Ovary (tissue), 3 donors: Measurements from ENCODE around the gene HSDL1.

Experiments used
- EP300 ChIP-seq: sonication (generic); formaldehyde crosslinking; IDR thresholded peaks from one replicate; pipeline ENCODE4 v1.6.1; 2017; ENCODE audit warnings: antibody characterized with exemption
- POLR2A ChIP-seq: fragments of 450-650 bp; IDR thresholded peaks from one replicate; pipeline ENCODE4 v1.6.1; 2017; ENCODE audit warnings: antibody characterized with exemption, mild to moderate bottlenecking, moderate library complexity
- TF ChIP-seq, protein P1 (sequence below), 3 donors: fragments of 450-650 bp in 2 of 3; fragments of 200-600 bp in 1 of 3; IDR thresholded peaks; one replicate each; pipeline versions ENCODE4 v1.5.1 to v1.8.0; 2016 to 2022; ENCODE audit warnings: antibody characterized with exemption in 3 of 3, mild to moderate bottlenecking in 1 of 3
- donor health status: DM: no; HTN: no; CAD: no.

DNA sequence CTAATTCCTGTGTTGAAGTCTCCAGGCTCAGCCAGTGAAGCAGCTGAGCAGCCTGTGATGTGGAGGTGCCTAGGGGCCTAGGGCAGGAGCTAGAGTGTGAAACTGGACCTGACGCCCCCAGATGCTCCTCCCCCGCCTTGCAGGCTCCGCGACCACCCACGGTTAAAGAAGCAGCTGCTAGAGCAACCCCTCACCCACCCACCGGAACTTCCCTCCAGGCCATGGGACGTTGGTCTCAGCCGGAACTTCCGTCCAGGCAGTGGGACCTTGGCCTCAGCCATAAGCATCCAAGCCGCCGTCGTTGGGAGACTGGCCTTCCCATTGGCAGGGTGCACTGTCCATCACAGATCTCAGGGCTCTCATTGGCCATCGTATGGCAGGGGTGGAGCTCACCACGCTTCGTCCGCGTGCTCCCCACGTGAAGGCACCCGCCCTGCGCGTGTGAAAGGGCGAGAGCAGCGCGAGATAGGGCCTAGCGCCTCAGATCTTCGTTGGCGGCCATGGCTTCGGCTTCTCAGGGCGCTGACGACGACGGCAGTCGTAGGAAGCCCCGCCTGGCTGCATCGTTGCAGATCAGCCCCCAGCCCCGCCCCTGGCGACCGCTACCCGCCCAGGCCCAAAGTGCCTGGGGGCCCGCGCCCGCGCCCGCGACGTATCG lies 45.9 kb upstream of the HSDL1 start, which contains the start of gene ADAD2:
- TF ChIP-seq POLR2A: no peak
- TF ChIP-seq, protein P1, sequence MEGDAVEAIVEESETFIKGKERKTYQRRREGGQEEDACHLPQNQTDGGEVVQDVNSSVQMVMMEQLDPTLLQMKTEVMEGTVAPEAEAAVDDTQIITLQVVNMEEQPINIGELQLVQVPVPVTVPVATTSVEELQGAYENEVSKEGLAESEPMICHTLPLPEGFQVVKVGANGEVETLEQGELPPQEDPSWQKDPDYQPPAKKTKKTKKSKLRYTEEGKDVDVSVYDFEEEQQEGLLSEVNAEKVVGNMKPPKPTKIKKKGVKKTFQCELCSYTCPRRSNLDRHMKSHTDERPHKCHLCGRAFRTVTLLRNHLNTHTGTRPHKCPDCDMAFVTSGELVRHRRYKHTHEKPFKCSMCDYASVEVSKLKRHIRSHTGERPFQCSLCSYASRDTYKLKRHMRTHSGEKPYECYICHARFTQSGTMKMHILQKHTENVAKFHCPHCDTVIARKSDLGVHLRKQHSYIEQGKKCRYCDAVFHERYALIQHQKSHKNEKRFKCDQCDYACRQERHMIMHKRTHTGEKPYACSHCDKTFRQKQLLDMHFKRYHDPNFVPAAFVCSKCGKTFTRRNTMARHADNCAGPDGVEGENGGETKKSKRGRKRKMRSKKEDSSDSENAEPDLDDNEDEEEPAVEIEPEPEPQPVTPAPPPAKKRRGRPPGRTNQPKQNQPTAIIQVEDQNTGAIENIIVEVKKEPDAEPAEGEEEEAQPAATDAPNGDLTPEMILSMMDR (IDR thresholded peaks at IDR 0.05): no peak
- no peak for TF ChIP-seq EP300
